GM23338 (cell line): ENCODE measurements around the gene PIK3R5. TPM values are rescaled to one million over a fixed set of nuclear protein-coding genes. Genes with fewer than 3 reads are reported as not detected.

Experiments
- ATAC-seq: fragments of 200-7000 bp; cut with Tn5 transposase; 3 replicates; pipeline ENCODE4 v1.9.1; 2020
- DNase-seq: peaks from one replicate; pipeline ENCODE4 v3.0.0-alpha.2; 2015; ENCODE audit warnings: low spot score
- H2AFZ ChIP-seq: fragments of 200-600 bp; sonication (generic); 2 replicates; pipeline ENCODE4 v1.8.0; 2016; ENCODE audit warnings: antibody characterized with exemption, mild to moderate bottlenecking, moderate library complexity
- H3F3A ChIP-seq: fragments of 200-600 bp; sonication (generic); replicated peaks from 2 replicates; pipeline ENCODE4 v1.8.0; 2017; ENCODE audit warnings: antibody characterized with exemption, mixed run types, low read depth
- H3K27ac ChIP-seq: fragments of 200-600 bp; sonication (generic); 2 replicates; pipeline ENCODE4 v1.6.1; 2016; ENCODE audit warnings: low read depth
- H3K27me3 ChIP-seq: fragments of 200-600 bp; sonication (generic); 2 replicates; pipeline ENCODE4 v1.8.0; 2016; ENCODE audit warnings: mild to moderate bottlenecking, mixed run types, moderate library complexity; ENCODE audit not compliant: insufficient read depth
- H3K36me3 ChIP-seq: fragments of 200-600 bp; sonication (generic); 2 replicates; pipeline ENCODE4 v1.8.0; 2016; ENCODE audit warnings: mild to moderate bottlenecking; ENCODE audit not compliant: insufficient read depth
- H3K4me1 ChIP-seq: fragments of 200-600 bp; sonication (generic); 2 replicates; pipeline ENCODE4 v1.8.0; 2016; ENCODE audit warnings: mild to moderate bottlenecking, moderate library complexity; ENCODE audit not compliant: insufficient read depth
- H3K4me2 ChIP-seq: fragments of 200-600 bp; sonication (generic); 2 replicates; pipeline ENCODE4 v1.7.1; 2017; ENCODE audit warnings: mixed run types
- H3K4me3 ChIP-seq: fragments of 200-600 bp; sonication (generic); 2 replicates; pipeline ENCODE4 v1.6.1; 2016; ENCODE audit warnings: mixed run types
- H3K79me2 ChIP-seq: fragments of 200-600 bp; sonication (generic); replicated peaks from 2 replicates; pipeline ENCODE4 v1.8.0; 2017; ENCODE audit warnings: mild to moderate bottlenecking; ENCODE audit not compliant: insufficient read depth
- H3K9me2 ChIP-seq: fragments of 200-600 bp; sonication (generic); 2 replicates; pipeline ENCODE4 v1.8.0; 2017; ENCODE audit not compliant: insufficient read depth
- H4K20me1 ChIP-seq: fragments of 200-600 bp; sonication (generic); replicated peaks from 2 replicates; pipeline ENCODE4 v1.8.0; 2017; ENCODE audit warnings: mild to moderate bottlenecking; ENCODE audit not compliant: insufficient read depth
- H3K27ac Mint-ChIP-seq: 2 replicates; pipeline ENCODE4 v1.8.0; 2020; ENCODE audit warnings: inconsistent platforms, mild to moderate bottlenecking, moderate library complexity, mixed read lengths
- H3K27me3 Mint-ChIP-seq: 3 replicates; pipeline ENCODE4 v1.8.0; 2022; ENCODE audit warnings: low read depth, mild to moderate bottlenecking, moderate library complexity, mixed read lengths, inconsistent platforms; ENCODE audit not compliant: insufficient read depth, poor library complexity
- H3K36me3 Mint-ChIP-seq: 3 replicates; pipeline ENCODE4 v1.8.0; 2021; ENCODE audit warnings: low read depth, mild to moderate bottlenecking, inconsistent platforms, moderate library complexity, mixed read lengths
- H3K4me1 Mint-ChIP-seq: 3 replicates; pipeline ENCODE4 v1.8.0; 2020; ENCODE audit warnings: mild to moderate bottlenecking, inconsistent platforms, mixed read lengths
- H3K4me3 Mint-ChIP-seq: 3 replicates; pipeline ENCODE4 v1.8.0; 2021; ENCODE audit warnings: moderate library complexity, mild to moderate bottlenecking, inconsistent platforms, mixed read lengths
- H3K9me3 Mint-ChIP-seq: 3 replicates; pipeline ENCODE4 v1.8.0; 2020; ENCODE audit warnings: moderate library complexity, mild to moderate bottlenecking, inconsistent platforms, mixed read lengths
- CREB1 ChIP-seq: fragments of 250-450 bp; sonication (Bioruptor Pico); IDR thresholded peaks from 2 replicates; pipeline ENCODE4 v1.5.0; 2020; ENCODE audit warnings: low read depth, mild to moderate bottlenecking, moderate library complexity
- CTCF ChIP-seq, 2 experiments: fragments of 200-600 bp in 1 of 2; sonication (generic) in 1 of 2; conservative IDR thresholded peaks; 2 replicates each; pipeline versions ENCODE4 v1.5.1 to v1.6.1; 2016 to 2017; ENCODE audit warnings: antibody characterized with exemption in 2 of 2, low read depth in 2 of 2, mild to moderate bottlenecking in 2 of 2, moderate library complexity in 1 of 2
- ETS1 ChIP-seq: IDR thresholded peaks from 2 replicates; pipeline ENCODE4 v1.6.1; 2016; ENCODE audit warnings: antibody characterized with exemption
- EZH2 ChIP-seq: fragments of 200-600 bp; sonication (generic); IDR thresholded peaks from one replicate; pipeline ENCODE4 v1.8.0; 2017; ENCODE audit warnings: antibody characterized with exemption, mild to moderate bottlenecking, low read depth; ENCODE audit not compliant: unreplicated experiment
- EZH2phosphoT487 ChIP-seq: fragments of 200-600 bp; sonication (generic); IDR thresholded peaks from one replicate; pipeline ENCODE4 v1.8.1; 2018; ENCODE audit warnings: antibody characterized with exemption; ENCODE audit not compliant: unreplicated experiment
- JUNB ChIP-seq: IDR thresholded peaks from one replicate; pipeline ENCODE4 v1.6.1; 2016; ENCODE audit warnings: antibody characterized with exemption; ENCODE audit not compliant: unreplicated experiment
- NANOG ChIP-seq: IDR thresholded peaks from 2 replicates; pipeline ENCODE4 v1.6.1; 2016; ENCODE audit warnings: antibody characterized with exemption, borderline replicate concordance
- POLR2AphosphoS5 ChIP-seq: IDR thresholded peaks from 2 replicates; pipeline ENCODE4 v1.6.1; 2016; ENCODE audit warnings: antibody characterized with exemption, low read depth
- REST ChIP-seq: IDR thresholded peaks from one replicate; pipeline ENCODE4 v1.6.1; 2018; ENCODE audit warnings: antibody characterized with exemption; ENCODE audit not compliant: unreplicated experiment
- STAT1 ChIP-seq: IDR thresholded peaks from one replicate; pipeline ENCODE4 v1.6.1; 2016; ENCODE audit warnings: antibody characterized with exemption; ENCODE audit not compliant: unreplicated experiment
- ZNF114 ChIP-seq: fragments of 250-450 bp; sonication (Bioruptor Pico); IDR thresholded peaks from 2 replicates; pipeline ENCODE4 v1.5.0; 2020; ENCODE audit warnings: mild to moderate bottlenecking, moderate library complexity
- ZNF331 ChIP-seq: fragments of 250-450 bp; sonication (Bioruptor Pico); IDR thresholded peaks from 2 replicates; pipeline ENCODE4 v1.5.0; 2020; ENCODE audit warnings: low read depth, mild to moderate bottlenecking, moderate library complexity
- ZNF462 ChIP-seq: fragments of 250-450 bp; sonication (Bioruptor Pico); IDR thresholded peaks from 2 replicates; pipeline ENCODE4 v1.5.0; 2020; ENCODE audit warnings: mild to moderate bottlenecking, moderate library complexity
- polyA plus RNA-seq: library from polyadenylated mRNA; unstranded; fragments of >200 nt; fragmentation: Nextera tagmentation; extraction: Ambion mirVana; gene quantifications from 2 replicates; pipeline ENCODE4 v1.2.1, GENCODE V29; 2016
- total RNA-seq: library from RNA; depleted of rRNA; stranded (reverse); fragments of >200 nt; shearing (Covaris generic); gene quantifications from 2 replicates; pipeline ENCODE4 v1.2.3, GENCODE V29; 2014

The PIK3R5 gene
- total and polyA plus RNA-seq, 2 experiments from 2014 or later: 1.7 to 9.4 TPM

- Histone ChIP-seq H3K27ac (no peak overlapping the region), H2AFZ (no peak overlapping the region), H3K79me2 (no peaks in the 10 kb centered on the region), H3K4me2 (no peak overlapping the region), H3K27me3 (no peaks in the 10 kb centered on the region), H3F3A (no peaks in the 10 kb centered on the region), H3K36me3 (no peaks in the 10 kb centered on the region), H4K20me1 (no peaks in the 10 kb centered on the region), H3K4me3 (no peak overlapping the region), H3K4me1 (no peaks in the 10 kb centered on the region; the same call in 1 of the 2 replicates), H3K9me2 (peaks cover 8% of the 10 kb centered on the region)
- Mint-ChIP-seq H3K27me3 (peaks cover 3% of the 10 kb centered on the region), H3K36me3 (no peaks in the 10 kb centered on the region; the same call in 2 of the 3 replicates), H3K4me3 (no peak overlapping the region), H3K27ac (no peak overlapping the region), H3K9me3 (no peaks in the 10 kb centered on the region; the same call in none of the 3 replicates), H3K4me1 (peaks cover 5% of the 10 kb centered on the region)
- ATAC-seq: no peak
- no peak for TF ChIP-seq EZH2
- TF ChIP-seq ZNF462 (CRISPR knock-in tag): no peak
- TF ChIP-seq STAT1: no peak
- no peak for TF ChIP-seq CTCF (conservative IDR thresholded peaks at IDR 0.05; ENCODE audit: low read depth in 2 of 2)
- no peak for TF ChIP-seq ZNF331 (CRISPR knock-in tag)
- no peak for TF ChIP-seq REST
- no peak for TF ChIP-seq ETS1
- no peak for TF ChIP-seq JUNB
- no peak for TF ChIP-seq ZNF114
- TF ChIP-seq EZH2phosphoT487: no peak
- no peak for TF ChIP-seq POLR2AphosphoS5
- TF ChIP-seq NANOG: no peak
- TF ChIP-seq CREB1 (CRISPR knock-in tag): no peak
- DNase-seq: no peak
Measured at GRCh38 chr17:8952191-8952590, 13.3 kb downstream of the PIK3R5 start.
